K562 (cell line): Measurements from ENCODE around the gene ZNF275. TPM values are rescaled to one million over a fixed set of nuclear protein-coding genes. Genes with fewer than 3 reads are reported as not detected.

Experiments used
- ARID1B ChIP-seq: fragments of 450-650 bp; IDR thresholded peaks from 2 replicates; pipeline ENCODE4 v1.6.1; 2016; ENCODE audit warnings: antibody characterized with exemption, mild to moderate bottlenecking, inconsistent platforms
- CREM ChIP-seq: IDR thresholded peaks from 2 replicates; pipeline ENCODE4 v1.6.1; 2014; ENCODE audit warnings: antibody characterized with exemption, low read depth
- L3MBTL2 ChIP-seq: fragments of 450-650 bp; IDR thresholded peaks from 2 replicates; pipeline ENCODE4 v1.6.1; 2016; ENCODE audit warnings: mild to moderate bottlenecking, moderate library complexity
- MGA ChIP-seq: fragments of 450-650 bp; IDR thresholded peaks from 2 replicates; pipeline ENCODE4 v1.6.1; 2016; ENCODE audit warnings: mild to moderate bottlenecking, moderate library complexity
- TBP ChIP-seq: optimal IDR thresholded peaks from 2 replicates; pipeline ENCODE3; 2011; ENCODE audit warnings: low read depth, low read length, improper control_type of control experiment
- ZNF584 ChIP-seq: fragments of 200-800 bp; sonication (Bioruptor generic); IDR thresholded peaks from 2 replicates; pipeline ENCODE4 v1.6.1; 2016; ENCODE audit warnings: low read depth, mild to moderate bottlenecking, missing genetic modification characterization, missing compliant biosample characterization
- polyA plus RNA-seq, 8 experiments: library from polyadenylated mRNA; depleted of rRNA in 4 of 8; stranded (reverse) in 5 of 8; unstranded in 3 of 8; fragments of >200 nt; fragmentation: Nextera tagmentation in 2 of 8; fragmentation: Illumina TruSeq in 1 of 8; extraction: Ambion mirVana in 2 of 8; extraction: Trizol in 1 of 8; gene quantifications; 2 replicates each; pipeline versions ENCODE4 v1.2.1 to v1.2.3, GENCODE V29; 2011 to 2014; ENCODE audit warnings: inconsistent platforms in 1 of 8, missing spikeins in 1 of 8
- total RNA-seq, 7 experiments: library from RNA; depleted of rRNA in 6 of 7; stranded (reverse); fragments of >200 nt in 6 of 7; fragmentation: Illumina TruSeq in 2 of 7; extraction: Trizol in 2 of 7; gene quantifications; 2 replicates each; pipeline versions ENCODE4 v1.2.1 to v1.2.3, GENCODE V29; 2011 to 2021; ENCODE audit warnings: low replicate concordance in 1 of 7
- TF ChIP-seq, protein P1 (sequence below), 2 experiments: fragments of 450-650 bp; conservative IDR thresholded peaks; 2 replicates each; pipeline ENCODE4 v1.6.1; 2017; ENCODE audit warnings: mild to moderate bottlenecking in 2 of 2, moderate library complexity in 2 of 2

Gene ZNF275
- total and polyA plus RNA-seq, 9 of the 15 experiments (the other 6 are each of a cell fraction or from before 2014, with no cell fraction given), result 2.1 to 19.1 (median 12.0) TPM

- TF ChIP-seq, protein P1, sequence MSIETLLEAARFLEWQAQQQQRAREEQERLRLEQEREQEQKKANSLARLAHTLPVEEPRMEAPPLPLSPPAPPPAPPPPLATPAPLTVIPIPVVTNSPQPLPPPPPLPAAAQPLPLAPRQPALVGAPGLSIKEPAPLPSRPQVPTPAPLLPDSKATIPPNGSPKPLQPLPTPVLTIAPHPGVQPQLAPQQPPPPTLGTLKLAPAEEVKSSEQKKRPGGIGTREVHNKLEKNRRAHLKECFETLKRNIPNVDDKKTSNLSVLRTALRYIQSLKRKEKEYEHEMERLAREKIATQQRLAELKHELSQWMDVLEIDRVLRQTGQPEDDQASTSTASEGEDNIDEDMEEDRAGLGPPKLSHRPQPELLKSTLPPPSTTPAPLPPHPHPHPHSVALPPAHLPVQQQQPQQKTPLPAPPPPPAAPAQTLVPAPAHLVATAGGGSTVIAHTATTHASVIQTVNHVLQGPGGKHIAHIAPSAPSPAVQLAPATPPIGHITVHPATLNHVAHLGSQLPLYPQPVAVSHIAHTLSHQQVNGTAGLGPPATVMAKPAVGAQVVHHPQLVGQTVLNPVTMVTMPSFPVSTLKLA (conservative IDR thresholded peaks at IDR 0.05), result peak; percentile 51 to 69; a peak in 3 of 4 replicates
- 0 out of 2 replicates have a peak, but pooled peaks have one; percentile 15 for TF ChIP-seq CREM
- 0 out of 2 replicates have a peak, but pooled peaks have one; percentile 46 for TF ChIP-seq ZNF584 (CRISPR knock-in tag)
- no peak for TF ChIP-seq TBP
- TF ChIP-seq MGA, result peak; percentile 82
- TF ChIP-seq ARID1B, result peak; percentile 56; the same call in 1 of the 2 replicates
- peak; percentile 74 for TF ChIP-seq L3MBTL2
Measured at GRCh38 chrX:153381684-153382532, 48.0 kb downstream of the ZNF275 start (continued).
